K562 (cell line): ENCODE results near the gene LAGE3. TPM values are rescaled to one million over a fixed set of nuclear protein-coding genes. Genes with fewer than 3 reads are reported as not detected.

Source experiments
- ATAC-seq: fragments of 200-7000 bp; cut with Tn5 transposase; 3 replicates; pipeline ENCODE4 v1.9.1; 2020; ENCODE audit warnings: moderate library complexity
- BruUV-seq: library from RNA; stranded (reverse); fragments of 400-500 nt; replicated peaks from 2 replicates; lab custom pipeline; 2021; lab: Mats Ljungman, UMichigan
- CTCF ChIA-PET: fragments of 300-600 bp; formaldehyde crosslinking; extraction: SDS; loops from one replicate; lab custom pipeline; 2021; ENCODE audit warnings: low intra/inter-chr PET ratio; lab: Yijun Ruan, JAX
- POLR2A ChIA-PET: fragments of 300-600, 350-650 bp; sonication (Branson Sonifier 250); formaldehyde crosslinking; extraction: SDS; loops from one replicate; lab custom pipeline; 2021; ENCODE audit warnings: antibody characterized with exemption, inconsistent platforms; lab: Yijun Ruan, JAX
- DNase-seq, 4 experiments: peaks; one replicate each; pipeline versions ENCODE4 v3.0.0 to v3.0.0-alpha.2; 2011 to 2018; ENCODE audit warnings: low spot score in 3 of 4, mixed read lengths in 3 of 4; ENCODE audit errors: extremely low read depth in 1 of 4
- FAIRE-seq: peaks from 2 replicates; lab custom pipeline; 2011; peaks lifted over from hg19 to GRCh38; lab: Jason Lieb, UNC
- H2AFZ ChIP-seq: 2 replicates; pipeline ENCODE4 v1.6.0; 2011; ENCODE audit warnings: low read depth, low read length, control low read depth, inconsistent platforms
- H3K27ac ChIP-seq: fragments of 200-600 bp; 3 replicates; pipeline ENCODE4 v1.8.0; 2011; ENCODE audit warnings: low read depth, mild to moderate bottlenecking, control low read depth, inconsistent platforms, low read length, moderate library complexity, mixed read lengths; ENCODE audit errors: extremely low read depth
- H3K27me3 ChIP-seq, 2 experiments: fragments of 300-600 bp in 1 of 2; 2 replicates in 1 of 2; 3 replicates in 1 of 2; pipeline versions ENCODE4 v1.6.0 to v1.8.0; 2011; ENCODE audit warnings: inconsistent platforms in 2 of 2, low read length in 2 of 2, mild to moderate bottlenecking in 1 of 2, mixed read lengths in 1 of 2, moderate library complexity in 1 of 2; ENCODE audit not compliant: control insufficient read depth in 2 of 2, insufficient read depth in 2 of 2
- H3K36me3 ChIP-seq: fragments of 300-600 bp; 3 replicates; pipeline ENCODE4 v1.8.0; 2011; ENCODE audit warnings: mild to moderate bottlenecking, low read length, inconsistent platforms; ENCODE audit not compliant: control insufficient read depth, insufficient read depth
- H3K4me1 ChIP-seq, 2 experiments: fragments of 200-600 bp in 1 of 2; replicated peaks in 1 of 2; 2 replicates in 1 of 2; 3 replicates in 1 of 2; pipeline versions ENCODE4 v1.5.1 to v1.8.0; 2011; ENCODE audit warnings: inconsistent platforms in 2 of 2, low read length in 2 of 2, mild to moderate bottlenecking in 1 of 2, mixed read lengths in 1 of 2, moderate library complexity in 1 of 2; ENCODE audit not compliant: control insufficient read depth in 2 of 2, insufficient read depth in 2 of 2
- H3K4me2 ChIP-seq: 2 replicates; pipeline ENCODE4 v1.6.1; 2011; ENCODE audit warnings: low read length, control low read depth, inconsistent platforms, mixed read lengths; ENCODE audit not compliant: insufficient read depth
- H3K4me3 ChIP-seq: fragments of 200-600 bp; sonication (generic), shearing (Covaris generic); 2 replicates; pipeline ENCODE4 v1.5.1; 2016; ENCODE audit warnings: control low read depth, inconsistent platforms
- H3K79me2 ChIP-seq: fragments of 200-600 bp; 3 replicates; pipeline ENCODE4 v1.8.0; 2011; ENCODE audit warnings: low read length, inconsistent platforms; ENCODE audit not compliant: control insufficient read depth, insufficient read depth
- H3K9ac ChIP-seq, 2 experiments: 2 replicates each; pipeline versions ENCODE4 v1.6.0 to v1.6.1; 2011; ENCODE audit warnings: low read depth in 2 of 2, low read length in 2 of 2, control low read depth in 1 of 2, inconsistent platforms in 1 of 2, mild to moderate bottlenecking in 1 of 2, mixed read lengths in 1 of 2; ENCODE audit not compliant: insufficient read depth in 1 of 2
- H3K9me1 ChIP-seq: one replicate; pipeline ENCODE4 v1.6.0; 2011; ENCODE audit warnings: inconsistent platforms, mild to moderate bottlenecking, low read length, moderate library complexity; ENCODE audit not compliant: control insufficient read depth, insufficient read depth
- H3K9me3 ChIP-seq: replicated peaks from 2 replicates; pipeline ENCODE4 v1.5.1; 2011; ENCODE audit warnings: low read depth, low read length, inconsistent platforms; ENCODE audit not compliant: control insufficient read depth, insufficient read depth
- H4K20me1 ChIP-seq: replicated peaks from 2 replicates; pipeline ENCODE4 v1.6.1; 2011; ENCODE audit warnings: low read length, inconsistent platforms, mixed read lengths; ENCODE audit not compliant: control insufficient read depth, insufficient read depth
- CHD1 ChIP-seq: fragments of 200-600 bp; sonication (generic); IDR thresholded peaks from one replicate; pipeline ENCODE4 v1.6.1; 2012; ENCODE audit warnings: mild to moderate bottlenecking, moderate library complexity, low read length, inconsistent platforms
- HLTF ChIP-seq: fragments of 450-650 bp; IDR thresholded peaks from 2 replicates; pipeline ENCODE4 v1.6.1; 2016
- YBX1 ChIP-seq: fragments of 450-650 bp; IDR thresholded peaks from 2 replicates; pipeline ENCODE4 v1.7.1; 2016; ENCODE audit warnings: mild to moderate bottlenecking
- ZNF277 ChIP-seq: fragments of 250-450 bp; sonication (Bioruptor Pico); IDR thresholded peaks from 2 replicates; pipeline ENCODE4 v1.8.0; 2022; ENCODE audit warnings: inconsistent platforms, mild to moderate bottlenecking, moderate library complexity, borderline replicate concordance
- ZNF583 ChIP-seq: fragments of 250-450 bp; sonication (Bioruptor Pico); IDR thresholded peaks from 2 replicates; pipeline ENCODE4 v1.4.0; 2020
- WGBS: fragments of 100-300 bp; shearing (Covaris generic); methylation state at CpG from one replicate; pipeline ENCODE4 v1.1.6; 2016; ENCODE audit warnings: low coverage, mixed read lengths; ENCODE audit not compliant: insufficient coverage; ENCODE audit errors: missing lambda C conversion rate; 5-methylcytosine and 5-hydroxymethylcytosine counted together
- in situ Hi-C: fragments of 300-500 bp; cut with MboI; formaldehyde crosslinking; loops from 4 replicates; pipeline ENCODE4 v1.15.0; 2018; ENCODE audit warnings: inconsistent platforms, mixed read lengths
- intact Hi-C: fragments of 100-400 bp; cut with micrococcal nuclease; formaldehyde crosslinking; loops from 2 replicates; pipeline ENCODE4 v1.14.2; 2022
- polyA plus RNA-seq, 8 experiments: library from polyadenylated mRNA; depleted of rRNA in 4 of 8; stranded (reverse) in 5 of 8; unstranded in 3 of 8; fragments of >200 nt; fragmentation: Nextera tagmentation in 2 of 8; fragmentation: Illumina TruSeq in 1 of 8; extraction: Ambion mirVana in 2 of 8; extraction: Trizol in 1 of 8; gene quantifications; 2 replicates each; pipeline versions ENCODE4 v1.2.1 to v1.2.3, GENCODE V29; 2011 to 2014; ENCODE audit warnings: inconsistent platforms in 1 of 8, missing spikeins in 1 of 8
- total RNA-seq, 7 experiments: library from RNA; depleted of rRNA in 6 of 7; stranded (reverse); fragments of >200 nt in 6 of 7; fragmentation: Illumina TruSeq in 2 of 7; extraction: Trizol in 2 of 7; gene quantifications; 2 replicates each; pipeline versions ENCODE4 v1.2.1 to v1.2.3, GENCODE V29; 2011 to 2021; ENCODE audit warnings: low replicate concordance in 1 of 7
- TF ChIP-seq, protein P1 (sequence below): sonication (generic); formaldehyde crosslinking; IDR thresholded peaks from 2 replicates; pipeline ENCODE4 v1.9.0; 2022; ENCODE audit warnings: mild to moderate bottlenecking, missing genetic modification reagents

Gene LAGE3
- total and polyA plus RNA-seq, 9 of the 15 experiments (the other 6 are each of a cell fraction or from before 2014, with no cell fraction given): 28.2 to 125 (median 35.8) TPM

DNA sequence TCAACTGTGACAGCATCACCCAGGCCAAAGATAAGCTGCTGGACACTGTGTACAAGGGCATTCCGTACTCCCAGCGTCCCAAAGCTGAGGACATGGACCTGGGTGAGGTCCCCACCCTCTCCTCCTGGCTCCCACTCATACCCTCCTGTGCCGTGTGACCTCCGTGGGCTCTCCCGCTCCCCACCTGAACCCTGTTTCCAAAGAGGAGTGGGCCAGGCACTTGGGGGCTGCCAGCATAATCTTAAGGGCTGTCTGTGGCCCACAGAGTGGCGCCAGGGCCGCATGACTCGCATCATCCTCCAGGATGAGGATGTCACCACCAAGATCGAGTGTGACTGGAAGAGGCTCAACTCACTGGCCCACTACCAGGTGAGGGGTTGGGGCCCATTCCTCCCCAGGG lies 10.0 kb downstream of the LAGE3 start:
- CTCF ChIA-PET: no interaction called here
- POLR2A ChIA-PET: no interaction called here
- Histone ChIP-seq H4K20me1 (no peaks in the 10 kb centered on the region), H3K9me3 (no peaks in the 10 kb centered on the region), H3K27me3 (no peaks in the 10 kb centered on the region), H3K36me3 (peaks cover 79% of the 10 kb centered on the region; the same call in 2 of the 3 replicates), H3K4me2 (no peak overlapping the region), H3K79me2 (no peaks in the 10 kb centered on the region), H3K4me3 (no peak overlapping the region), H3K27ac (no peak overlapping the region), H3K4me1 (peaks cover 0 to 14% of the 10 kb centered on the region in 2 experiments; a peak in 2 of 5 replicates), H3K9me1 (no peaks in the 10 kb centered on the region), H2AFZ (no peak overlapping the region), H3K9ac (no peak overlapping the region)
- ATAC-seq (no peak), DNase-seq (no peak), FAIRE-seq (no peak)
- TF ChIP-seq ZNF583 (CRISPR knock-in tag): no peak
- no peak for TF ChIP-seq YBX1
- TF ChIP-seq CHD1: no peak
- TF ChIP-seq HLTF: no peak
- TF ChIP-seq, protein P1, sequence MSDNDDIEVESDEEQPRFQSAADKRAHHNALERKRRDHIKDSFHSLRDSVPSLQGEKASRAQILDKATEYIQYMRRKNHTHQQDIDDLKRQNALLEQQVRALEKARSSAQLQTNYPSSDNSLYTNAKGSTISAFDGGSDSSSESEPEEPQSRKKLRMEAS (CRISPR knock-in tag): no peak
- TF ChIP-seq ZNF277 (CRISPR knock-in tag): no peak
- in situ Hi-C loops (no loop called here), intact Hi-C loops (no loop called here)
- WGBS: 84% methylated on average over 8 of the region's 9 CpGs
- BruUV-seq: no TSS peak
